ENCODE results near the gene C19orf38.
"Not testable (repeated sequence)": the region's sequence is repeated elsewhere in the genome, so short reads cannot be mapped to it uniquely, and the experiment has no call there.

Gene C19orf38

GRCh38 chr19:10839114-10840050 lies 8.8 kb upstream of the C19orf38 start:
- Mint-ChIP-seq H3K4me1 (peaks cover 16% of the 10 kb centered on the region), H3K27ac (ENCODE audit: low read depth) (no peak overlapping the region), H3K27me3 (no peaks in the 10 kb centered on the region), H3K4me3 (no peak overlapping the region), H3K36me3 (ENCODE audit: insufficient read depth) (peaks cover 21% of the 10 kb centered on the region), H3K9me3 (no peaks in the 10 kb centered on the region)
- no peak for DNase-seq (ENCODE audit: low spot score in 2 of 2)
- no peak for ATAC-seq (replicated peaks; ENCODE audit: extremely low read depth, poor library complexity, severe bottlenecking)

GRCh38 chr19:10842788-10843187 lies 5.4 kb upstream of the C19orf38 start:
- no peaks in the 10 kb centered on the region for H3K27me3 Mint-ChIP-seq
- H3K27ac Mint-ChIP-seq (ENCODE audit: low read depth) = no peak overlapping the region
- H3K9me3 Mint-ChIP-seq = peaks cover 6% of the 10 kb centered on the region
- H3K4me1 Mint-ChIP-seq = no peaks in the 10 kb centered on the region
- no peak overlapping the region for H3K4me3 Mint-ChIP-seq
- no peak for ATAC-seq (replicated peaks; ENCODE audit: extremely low read depth, poor library complexity, severe bottlenecking)
- no peaks in the 10 kb centered on the region for H3K36me3 Mint-ChIP-seq (ENCODE audit: insufficient read depth)
- DNase-seq (ENCODE audit: low spot score in 2 of 2) = no peak

GRCh38 chr19:10846500-10847202 lies 1.6 kb upstream of the C19orf38 start:
- Mint-ChIP-seq H3K4me3 (no peak overlapping the region), H3K27ac (ENCODE audit: low read depth) (no peak overlapping the region), H3K36me3 (ENCODE audit: insufficient read depth) (no peaks in the 10 kb centered on the region), H3K9me3 (peaks cover 6% of the 10 kb centered on the region), H3K4me1 (no peaks in the 10 kb centered on the region), H3K27me3 (no peaks in the 10 kb centered on the region)
- DNase-seq (ENCODE audit: low spot score in 2 of 2) (no peak), ATAC-seq (replicated peaks; ENCODE audit: extremely low read depth, poor library complexity, severe bottlenecking) (no peak)

- Mint-ChIP-seq H3K36me3 (ENCODE audit: insufficient read depth) (no peaks in the 10 kb centered on the region), H3K27ac (ENCODE audit: low read depth) (no peak overlapping the region), H3K4me3 (no peak overlapping the region), H3K9me3 (peaks cover 6% of the 10 kb centered on the region), H3K27me3 (no peaks in the 10 kb centered on the region), H3K4me1 (no peaks in the 10 kb centered on the region)
- DNase-seq (ENCODE audit: low spot score in 2 of 2) (no peak), ATAC-seq (replicated peaks; ENCODE audit: extremely low read depth, poor library complexity, severe bottlenecking) (no peak)
These were observed 2.4 kb downstream of the C19orf38 start for GRCh38 chr19:10850631-10851030.

- ATAC-seq (replicated peaks; ENCODE audit: extremely low read depth, poor library complexity, severe bottlenecking) (no peak), DNase-seq (ENCODE audit: low spot score in 2 of 2) (no peak)
- H3K36me3 Mint-ChIP-seq (ENCODE audit: insufficient read depth) = no peaks in the 10 kb centered on the region
- H3K27ac Mint-ChIP-seq (ENCODE audit: low read depth) = no peak overlapping the region
- H3K4me3 Mint-ChIP-seq = no peak overlapping the region
- H3K4me1 Mint-ChIP-seq = no peaks in the 10 kb centered on the region
- no peaks in the 10 kb centered on the region for H3K27me3 Mint-ChIP-seq
- no peaks in the 10 kb centered on the region for H3K9me3 Mint-ChIP-seq
These were observed 4.0 kb downstream of the C19orf38 start for GRCh38 chr19:10852098-10852800.

GRCh38 chr19:10852941-10853340 lies 4.7 kb downstream of the C19orf38 start:
- no peak overlapping the region for H3K27ac Mint-ChIP-seq (ENCODE audit: low read depth)
- H3K36me3 Mint-ChIP-seq (ENCODE audit: insufficient read depth) = no peaks in the 10 kb centered on the region
- ATAC-seq (replicated peaks; ENCODE audit: extremely low read depth, poor library complexity, severe bottlenecking) (no peak), DNase-seq (ENCODE audit: low spot score in 2 of 2) (no peak)
- no peak overlapping the region for H3K4me3 Mint-ChIP-seq
- H3K27me3 Mint-ChIP-seq = no peaks in the 10 kb centered on the region
- no peaks in the 10 kb centered on the region for H3K9me3 Mint-ChIP-seq
- no peaks in the 10 kb centered on the region for H3K4me1 Mint-ChIP-seq

GRCh38 chr19:10854350-10855089 lies 6.3 kb downstream of the C19orf38 start:
- Mint-ChIP-seq H3K36me3 (ENCODE audit: insufficient read depth) (peaks cover 3% of the 10 kb centered on the region), H3K4me1 (peaks cover 5% of the 10 kb centered on the region), H3K27ac (ENCODE audit: low read depth) (no peak overlapping the region), H3K4me3 (no peak overlapping the region), H3K27me3 (no peaks in the 10 kb centered on the region), H3K9me3 (no peaks in the 10 kb centered on the region)
- ATAC-seq (replicated peaks; ENCODE audit: extremely low read depth, poor library complexity, severe bottlenecking) (no peak), DNase-seq (ENCODE audit: low spot score in 2 of 2) (no peak)

GRCh38 chr19:10855879-10856522 lies 7.8 kb downstream of the C19orf38 start:
- DNase-seq (ENCODE audit: low spot score in 2 of 2) (no peak), ATAC-seq (replicated peaks; ENCODE audit: extremely low read depth, poor library complexity, severe bottlenecking) (no peak)
- Mint-ChIP-seq H3K9me3 (no peaks in the 10 kb centered on the region), H3K4me1 (peaks cover 5% of the 10 kb centered on the region), H3K27me3 (no peaks in the 10 kb centered on the region), H3K27ac (ENCODE audit: low read depth) (no peak overlapping the region), H3K4me3 (no peak overlapping the region), H3K36me3 (ENCODE audit: insufficient read depth) (peaks cover 3% of the 10 kb centered on the region)

- not testable (repeated sequence) for H3K27ac Mint-ChIP-seq (ENCODE audit: low read depth); H3K4me3 Mint-ChIP-seq; H3K9me3 Mint-ChIP-seq; ATAC-seq (replicated peaks; ENCODE audit: extremely low read depth, poor library complexity, severe bottlenecking); H3K4me1 Mint-ChIP-seq; DNase-seq (ENCODE audit: low spot score in 2 of 2); H3K27me3 Mint-ChIP-seq; H3K36me3 Mint-ChIP-seq (ENCODE audit: insufficient read depth)
These were observed 8.7 kb downstream of the C19orf38 start for GRCh38 chr19:10856899-10857298.

GRCh38 chr19:10858204-10858828 lies 10.1 kb downstream of the C19orf38 start:
- peaks cover 3% of the 10 kb centered on the region for H3K36me3 Mint-ChIP-seq (ENCODE audit: insufficient read depth)
- DNase-seq (ENCODE audit: low spot score in 2 of 2) = no peak
- H3K4me1 Mint-ChIP-seq = peaks cover 11% of the 10 kb centered on the region
- H3K4me3 Mint-ChIP-seq = no peak overlapping the region
- no peak for ATAC-seq (replicated peaks; ENCODE audit: extremely low read depth, poor library complexity, severe bottlenecking)
- H3K9me3 Mint-ChIP-seq = no peaks in the 10 kb centered on the region
- H3K27ac Mint-ChIP-seq (ENCODE audit: low read depth) = no peak overlapping the region
- no peaks in the 10 kb centered on the region for H3K27me3 Mint-ChIP-seq

- H3K4me3 Mint-ChIP-seq = no peak overlapping the region
- peaks cover 20% of the 10 kb centered on the region for H3K4me1 Mint-ChIP-seq
- H3K36me3 Mint-ChIP-seq (ENCODE audit: insufficient read depth) = peaks cover 3% of the 10 kb centered on the region
- H3K27me3 Mint-ChIP-seq = no peaks in the 10 kb centered on the region
- no peak overlapping the region for H3K27ac Mint-ChIP-seq (ENCODE audit: low read depth)
- ATAC-seq (replicated peaks; ENCODE audit: extremely low read depth, poor library complexity, severe bottlenecking) = no peak
- no peaks in the 10 kb centered on the region for H3K9me3 Mint-ChIP-seq
- DNase-seq (ENCODE audit: low spot score in 2 of 2) = no peak
These were observed 13.0 kb downstream of the C19orf38 start for GRCh38 chr19:10861103-10861651.
